Measurements from ENCODE around the gene C3orf52.

The C3orf52 gene

DNA sequence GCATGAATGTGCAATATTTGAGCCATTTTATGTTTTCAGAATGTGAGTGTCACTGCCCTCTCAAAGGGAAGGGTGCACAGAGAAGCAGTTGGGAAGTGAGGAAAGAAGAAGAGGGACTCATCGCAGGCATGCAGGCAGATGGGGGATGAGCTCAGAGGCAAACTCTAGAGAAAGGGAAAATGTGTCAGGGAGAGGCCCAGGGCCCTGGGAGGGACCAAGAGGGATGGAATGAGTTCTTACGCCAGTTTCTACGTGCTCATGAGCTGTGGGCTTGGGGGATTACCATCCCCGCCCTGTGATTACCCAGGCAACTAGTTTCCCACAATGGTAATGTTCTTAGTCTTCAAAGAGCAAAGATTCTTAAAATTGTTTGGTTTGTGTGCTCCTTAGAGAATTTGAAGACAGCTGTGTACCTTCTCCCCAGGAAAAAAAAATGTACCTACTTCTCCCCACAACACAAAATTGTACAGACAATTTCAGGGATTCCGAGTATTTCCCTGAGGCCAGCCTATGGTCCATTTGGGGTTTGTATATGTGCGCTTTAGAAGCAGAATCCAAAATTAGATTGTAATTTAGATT, 29.1 kb downstream of the C3orf52 start:
- Histone ChIP-seq H3K4me3 (ENCODE audit: low read length) (no peak overlapping the region), H3K79me2 (ENCODE audit: low read length) (peaks cover 5% of the 10 kb centered on the region; the same call in 1 of the 2 replicates), H3K4me1 (ENCODE audit: low read length) (peaks cover 37% of the 10 kb centered on the region), H2AFZ (ENCODE audit: low read length) (no peak overlapping the region), H3K4me2 (ENCODE audit: low read depth, low read length) (no peak overlapping the region), H4K20me1 (ENCODE audit: insufficient read depth, low read length) (no peaks in the 10 kb centered on the region), H3K36me3 (replicated peaks; ENCODE audit: insufficient read depth, low read length) (no peaks in the 10 kb centered on the region), H3K9me2 (replicated peaks; ENCODE audit: insufficient read depth, low read length) (no peaks in the 10 kb centered on the region), H3K9me3 (replicated peaks; ENCODE audit: insufficient read depth, low read length) (no peaks in the 10 kb centered on the region), H3K27ac (ENCODE audit: low read length) (no peak overlapping the region), H3K9ac (ENCODE audit: low read length) (no peak overlapping the region), H3F3A (ENCODE audit: insufficient read depth, low read length) (0 out of 2 replicates have a peak, but pooled peaks cover 5% of the 10 kb centered on the region), H3K27me3 (replicated peaks; ENCODE audit: insufficient read depth, low read length) (no peaks in the 10 kb centered on the region)
- TF ChIP-seq, protein P1, sequence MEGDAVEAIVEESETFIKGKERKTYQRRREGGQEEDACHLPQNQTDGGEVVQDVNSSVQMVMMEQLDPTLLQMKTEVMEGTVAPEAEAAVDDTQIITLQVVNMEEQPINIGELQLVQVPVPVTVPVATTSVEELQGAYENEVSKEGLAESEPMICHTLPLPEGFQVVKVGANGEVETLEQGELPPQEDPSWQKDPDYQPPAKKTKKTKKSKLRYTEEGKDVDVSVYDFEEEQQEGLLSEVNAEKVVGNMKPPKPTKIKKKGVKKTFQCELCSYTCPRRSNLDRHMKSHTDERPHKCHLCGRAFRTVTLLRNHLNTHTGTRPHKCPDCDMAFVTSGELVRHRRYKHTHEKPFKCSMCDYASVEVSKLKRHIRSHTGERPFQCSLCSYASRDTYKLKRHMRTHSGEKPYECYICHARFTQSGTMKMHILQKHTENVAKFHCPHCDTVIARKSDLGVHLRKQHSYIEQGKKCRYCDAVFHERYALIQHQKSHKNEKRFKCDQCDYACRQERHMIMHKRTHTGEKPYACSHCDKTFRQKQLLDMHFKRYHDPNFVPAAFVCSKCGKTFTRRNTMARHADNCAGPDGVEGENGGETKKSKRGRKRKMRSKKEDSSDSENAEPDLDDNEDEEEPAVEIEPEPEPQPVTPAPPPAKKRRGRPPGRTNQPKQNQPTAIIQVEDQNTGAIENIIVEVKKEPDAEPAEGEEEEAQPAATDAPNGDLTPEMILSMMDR (IDR thresholded peaks at IDR 0.05; ENCODE audit: low read length), result no peak
- TF ChIP-seq EZH2phosphoT487 (IDR thresholded peaks at IDR 0.05; ENCODE audit: low read length), result no peak
- no peak for DNase-seq

DNA sequence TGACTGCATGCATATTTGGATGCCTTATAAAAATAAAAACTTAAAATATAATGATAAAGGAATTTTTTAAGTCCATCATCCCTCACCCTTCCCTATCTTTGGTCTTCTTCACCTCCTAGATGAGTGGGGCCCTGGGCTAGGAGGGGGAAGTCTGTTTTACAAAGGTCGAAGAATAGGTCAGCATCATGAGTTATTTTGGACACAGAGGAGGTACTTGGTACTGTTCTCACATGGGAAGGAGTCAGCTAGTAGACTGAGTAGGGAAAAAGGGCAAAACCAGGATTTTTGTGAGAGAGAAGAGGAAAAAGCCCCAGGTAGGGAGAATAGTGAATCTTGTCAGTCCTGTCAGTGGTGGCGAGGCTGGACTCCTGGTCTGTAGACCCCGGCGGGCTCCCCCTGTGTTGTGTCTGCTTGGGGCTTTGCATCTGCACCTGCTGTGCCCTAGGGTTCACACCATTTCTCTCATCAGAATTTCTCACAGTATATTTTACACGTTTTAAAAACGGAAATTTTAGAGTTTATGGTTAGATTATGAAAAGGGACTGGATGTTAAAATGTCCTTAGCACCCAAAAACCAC, 29.7 kb downstream of the C3orf52 start:
- no peaks in the 10 kb centered on the region for H3K36me3 ChIP-seq (replicated peaks; ENCODE audit: insufficient read depth, low read length)
- no peak overlapping the region for H3K4me2 ChIP-seq (ENCODE audit: low read depth, low read length)
- no peak overlapping the region for H3K27ac ChIP-seq (ENCODE audit: low read length)
- TF ChIP-seq EZH2 (optimal IDR thresholded peaks at IDR 0.05; ENCODE audit: low read depth, low read length) (no peak), EZH2phosphoT487 (IDR thresholded peaks at IDR 0.05; ENCODE audit: low read length) (no peak)
- TF ChIP-seq, protein P1 (IDR thresholded peaks at IDR 0.05; ENCODE audit: low read length), result no peak
- peaks cover 10% of the 10 kb centered on the region for H3F3A ChIP-seq (ENCODE audit: insufficient read depth, low read length)
- H3K9ac ChIP-seq (ENCODE audit: low read length), result no peak overlapping the region
- H2AFZ ChIP-seq (ENCODE audit: low read length), result no peak overlapping the region
- H3K4me1 ChIP-seq (ENCODE audit: low read length), result peaks cover 42% of the 10 kb centered on the region
- no peak overlapping the region for H3K4me3 ChIP-seq (ENCODE audit: low read length)
- H3K9me2 ChIP-seq (replicated peaks; ENCODE audit: insufficient read depth, low read length), result no peaks in the 10 kb centered on the region
- peaks cover 5% of the 10 kb centered on the region; the same call in 1 of the 2 replicates for H3K79me2 ChIP-seq (ENCODE audit: low read length)
- no peaks in the 10 kb centered on the region for H3K9me3 ChIP-seq (replicated peaks; ENCODE audit: insufficient read depth, low read length)
- no peak for DNase-seq
- H4K20me1 ChIP-seq (ENCODE audit: insufficient read depth, low read length), result no peaks in the 10 kb centered on the region
- no peaks in the 10 kb centered on the region for H3K27me3 ChIP-seq (replicated peaks; ENCODE audit: insufficient read depth, low read length)

DNA sequence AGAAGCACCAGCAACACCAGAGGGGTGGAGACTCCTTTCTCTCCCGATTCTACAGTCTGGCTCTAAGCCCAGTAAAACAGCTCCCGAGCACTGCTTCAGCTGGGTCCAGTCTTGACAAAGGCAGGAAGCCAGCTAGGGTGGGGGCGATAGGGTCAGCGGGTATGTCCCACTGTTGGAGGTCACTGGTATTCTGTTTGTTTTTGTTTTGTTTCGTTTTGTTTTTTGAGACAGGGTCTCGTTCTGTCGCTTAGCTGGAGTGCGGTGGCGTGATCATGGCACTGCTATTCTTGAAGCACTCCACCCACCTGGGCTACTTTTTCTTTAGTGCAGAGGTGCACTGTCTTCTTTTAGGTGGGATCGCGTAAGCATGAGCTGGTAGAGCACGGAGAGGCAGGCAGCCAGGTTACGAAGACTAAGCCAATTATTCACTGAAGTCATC, 30.6 kb downstream of the C3orf52 start:
- Histone ChIP-seq H3K9me2 (replicated peaks; ENCODE audit: insufficient read depth, low read length) (no peaks in the 10 kb centered on the region), H3K9me3 (replicated peaks; ENCODE audit: insufficient read depth, low read length) (no peaks in the 10 kb centered on the region), H4K20me1 (ENCODE audit: insufficient read depth, low read length) (no peaks in the 10 kb centered on the region), H3K4me1 (ENCODE audit: low read length) (peaks cover 51% of the 10 kb centered on the region), H3K79me2 (ENCODE audit: low read length) (peaks cover 13% of the 10 kb centered on the region; the same call in 1 of the 2 replicates), H3K27ac (ENCODE audit: low read length) (no peak overlapping the region), H3K9ac (ENCODE audit: low read length) (no peak overlapping the region), H3K27me3 (replicated peaks; ENCODE audit: insufficient read depth, low read length) (no peaks in the 10 kb centered on the region), H3K4me3 (ENCODE audit: low read length) (no peak overlapping the region), H3F3A (ENCODE audit: insufficient read depth, low read length) (peaks cover 15% of the 10 kb centered on the region), H3K4me2 (ENCODE audit: low read depth, low read length) (no peak overlapping the region), H2AFZ (ENCODE audit: low read length) (no peak overlapping the region), H3K36me3 (replicated peaks; ENCODE audit: insufficient read depth, low read length) (no peaks in the 10 kb centered on the region)
- no peak for DNase-seq
- TF ChIP-seq EZH2 (optimal IDR thresholded peaks at IDR 0.05; ENCODE audit: low read depth, low read length), result no peak

DNA sequence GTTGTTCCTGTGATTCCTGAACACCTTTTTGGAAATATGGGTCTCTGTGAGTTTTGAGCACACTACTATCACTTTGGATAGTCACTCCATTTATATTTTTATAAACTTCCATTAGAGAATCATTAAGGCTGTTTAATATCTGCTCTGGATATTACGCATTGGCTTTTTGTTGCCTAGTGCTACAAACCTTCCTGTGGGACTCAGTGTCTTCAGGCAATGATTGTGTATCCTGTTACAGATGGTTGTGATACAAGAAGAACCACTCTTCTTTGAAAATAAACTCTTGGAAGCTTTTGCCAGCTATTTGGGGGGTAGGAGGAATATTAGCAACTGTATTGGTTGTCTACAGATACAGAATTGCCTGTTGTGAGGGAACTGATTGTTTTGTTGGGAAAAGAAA, 31.2 kb downstream of the C3orf52 start:
- Histone ChIP-seq H3K9ac (ENCODE audit: low read length) (no peak overlapping the region), H4K20me1 (ENCODE audit: insufficient read depth, low read length) (no peaks in the 10 kb centered on the region), H3K4me2 (ENCODE audit: low read depth, low read length) (no peak overlapping the region), H2AFZ (ENCODE audit: low read length) (no peak overlapping the region), H3K9me3 (replicated peaks; ENCODE audit: insufficient read depth, low read length) (no peaks in the 10 kb centered on the region), H3K9me2 (replicated peaks; ENCODE audit: insufficient read depth, low read length) (no peaks in the 10 kb centered on the region), H3K4me3 (ENCODE audit: low read length) (no peak overlapping the region), H3F3A (ENCODE audit: insufficient read depth, low read length) (peaks cover 20% of the 10 kb centered on the region), H3K27me3 (replicated peaks; ENCODE audit: insufficient read depth, low read length) (no peaks in the 10 kb centered on the region), H3K27ac (ENCODE audit: low read length) (no peak overlapping the region), H3K79me2 (ENCODE audit: low read length) (peaks cover 13% of the 10 kb centered on the region; the same call in 1 of the 2 replicates), H3K4me1 (ENCODE audit: low read length) (peaks cover 52% of the 10 kb centered on the region), H3K36me3 (replicated peaks; ENCODE audit: insufficient read depth, low read length) (no peaks in the 10 kb centered on the region)
- TF ChIP-seq, protein P1 (IDR thresholded peaks at IDR 0.05; ENCODE audit: low read length), result no peak
- TF ChIP-seq EZH2 (optimal IDR thresholded peaks at IDR 0.05; ENCODE audit: low read depth, low read length) (no peak), EZH2phosphoT487 (IDR thresholded peaks at IDR 0.05; ENCODE audit: low read length) (no peak)
- no peak for DNase-seq

Data from MM.1S (cell line).